DMS114 treated with DMSO at 0.1 percent for 48 hours (cell line): ENCODE results near the gene TPH2.

Experiments
- DNase-seq: peaks from one replicate; lab custom pipeline; 2025; ENCODE audit not compliant: unreplicated experiment; lab: John Stamatoyannopoulos, UW

Gene TPH2

GRCh38 chr12:71938728-71939385, at the start of gene TPH2:
TPH2 (plus strand) TSS chr12:71938845; CDS start chr12:71938987, 142 bp downstream.
- DNase-seq, result peak; percentile 49

GRCh38 chr12:71890475-71890874, 48.2 kb upstream of the TPH2 start:
- no peak for DNase-seq

- no peak for DNase-seq
Measured at GRCh38 chr12:71892059-71892458, 46.6 kb upstream of the TPH2 start.

GRCh38 chr12:71896205-71896882, 42.3 kb upstream of the TPH2 start:
- DNase-seq, result no peak

GRCh38 chr12:71900091-71900490, 38.6 kb upstream of the TPH2 start:
- peak; percentile 19 for DNase-seq

GRCh38 chr12:71904629-71905028, 34.0 kb upstream of the TPH2 start:
- DNase-seq, result no peak

GRCh38 chr12:71935594-71935993, 3.1 kb upstream of the TPH2 start:
- DNase-seq, result no peak

GRCh38 chr12:71940068-71940467, 1.4 kb downstream of the TPH2 start:
- no peak for DNase-seq

GRCh38 chr12:71941174-71941573, 2.5 kb downstream of the TPH2 start:
- DNase-seq, result no peak

GRCh38 chr12:71942259-71942658, 3.6 kb downstream of the TPH2 start:
- no peak for DNase-seq

GRCh38 chr12:71942703-71943102, 4.1 kb downstream of the TPH2 start:
- no peak for DNase-seq

- DNase-seq, result no peak
Measured at GRCh38 chr12:71945121-71945520, 6.5 kb downstream of the TPH2 start.

GRCh38 chr12:71945883-71946282, 7.2 kb downstream of the TPH2 start:
- no peak for DNase-seq

- no peak for DNase-seq
Measured at GRCh38 chr12:71947645-71948105, 9.0 kb downstream of the TPH2 start.

GRCh38 chr12:71948390-71948789, 9.7 kb downstream of the TPH2 start:
- no peak for DNase-seq

GRCh38 chr12:71949646-71950045, 11.0 kb downstream of the TPH2 start:
- no peak for DNase-seq

- DNase-seq, result no peak
Measured at GRCh38 chr12:71950404-71950803, 11.8 kb downstream of the TPH2 start.

- no peak for DNase-seq
Measured at GRCh38 chr12:71950819-71951218, 12.2 kb downstream of the TPH2 start.

- DNase-seq, result no peak
Measured at GRCh38 chr12:71954083-71954778, 15.6 kb downstream of the TPH2 start.

- DNase-seq, result no peak
Measured at GRCh38 chr12:71954861-71955260, 16.2 kb downstream of the TPH2 start.

- DNase-seq, result no peak
Measured at GRCh38 chr12:71955970-71956369, 17.3 kb downstream of the TPH2 start.

GRCh38 chr12:71958056-71958455, 19.4 kb downstream of the TPH2 start:
- DNase-seq, result no peak
